ENCODE data around the gene PTPN21. TPM values are rescaled to one million over a fixed set of nuclear protein-coding genes. Genes with fewer than 3 reads are reported as not detected.
"Not testable (repeated sequence)": the region's sequence is repeated elsewhere in the genome, so short reads cannot be mapped to it uniquely, and the experiment has no call there.

PTPN21 gene
- total RNA-seq, 1 experiment from 2014 or later, result 15.0 TPM

- Histone ChIP-seq H3K27ac (ENCODE audit: low read length) (no peak overlapping the region), H3K27me3 (ENCODE audit: control insufficient read depth, insufficient read depth, low read length) (no peaks in the 10 kb centered on the region), H3K36me3 (ENCODE audit: control insufficient read depth, insufficient read depth, low read length) (peaks cover 2% of the 10 kb centered on the region; the same call in 1 of the 2 replicates), H3K9me3 (ENCODE audit: control insufficient read depth, insufficient read depth, low read depth, low read length) (no peaks in the 10 kb centered on the region), H3K4me1 (ENCODE audit: control insufficient read depth, insufficient read depth, low read length) (no peaks in the 10 kb centered on the region), H3K4me3 (ENCODE audit: low read depth in 2 of 2, low read length in 2 of 2) (no peak overlapping the region)
- BruUV-seq (replicated peaks), result no TSS peak
- DNase-seq (ENCODE audit: low read depth, low spot score) (no peak), ATAC-seq (no peak)
- TF ChIP-seq CTCF (IDR thresholded peaks at IDR 0.05) (no peak), SIN3A (IDR thresholded peaks at IDR 0.05; ENCODE audit: borderline replicate concordance, insufficient read depth, low read depth, low read length) (no peak), REST (IDR thresholded peaks at IDR 0.05; ENCODE audit: insufficient read depth in 1 of 2, low read depth in 2 of 2, low read length in 1 of 2) (no peak), POLR2AphosphoS5 (IDR thresholded peaks at IDR 0.05; ENCODE audit: low read depth, low read length) (no peak), TCF7L2 (IDR thresholded peaks at IDR 0.05; ENCODE audit: low read depth, low read length) (no peak)
- in situ Hi-C loops (cut with HindIII; ENCODE audit: low pct_unique_long_range_greater_than_20kb, low sequenced_read_pairs) (no loop called here), intact Hi-C loops (cut with micrococcal nuclease; ENCODE audit: unreplicated experiment) (no loop called here)
- ChIA-PET POLR2A (no interaction called here), CTCF (no interaction called here)
Observed at GRCh38 chr14:88535149-88535548, 19.7 kb downstream of the PTPN21 start.

GRCh38 chr14:88533064-88533602, 21.7 kb downstream of the PTPN21 start:
- in situ Hi-C loops (cut with HindIII; ENCODE audit: low pct_unique_long_range_greater_than_20kb, low sequenced_read_pairs) (no loop called here), intact Hi-C loops (cut with micrococcal nuclease; ENCODE audit: unreplicated experiment) (no loop called here)
- no peak for TF ChIP-seq TCF7L2 (IDR thresholded peaks at IDR 0.05; ENCODE audit: low read depth, low read length)
- no peak for TF ChIP-seq POLR2AphosphoS5 (IDR thresholded peaks at IDR 0.05; ENCODE audit: low read depth, low read length)
- TF ChIP-seq CTCF (IDR thresholded peaks at IDR 0.05), result no peak
- no peak for TF ChIP-seq SIN3A (IDR thresholded peaks at IDR 0.05; ENCODE audit: borderline replicate concordance, insufficient read depth, low read depth, low read length)
- no peak for TF ChIP-seq REST (IDR thresholded peaks at IDR 0.05; ENCODE audit: insufficient read depth in 1 of 2, low read depth in 2 of 2, low read length in 1 of 2)
- Histone ChIP-seq H3K36me3 (ENCODE audit: control insufficient read depth, insufficient read depth, low read length) (peaks cover 2% of the 10 kb centered on the region; the same call in 1 of the 2 replicates), H3K9me3 (ENCODE audit: control insufficient read depth, insufficient read depth, low read depth, low read length) (no peaks in the 10 kb centered on the region), H3K27ac (ENCODE audit: low read length) (no peak overlapping the region), H3K4me3 (ENCODE audit: low read depth in 2 of 2, low read length in 2 of 2) (no peak overlapping the region), H3K4me1 (ENCODE audit: control insufficient read depth, insufficient read depth, low read length) (no peaks in the 10 kb centered on the region), H3K27me3 (ENCODE audit: control insufficient read depth, insufficient read depth, low read length) (no peaks in the 10 kb centered on the region)
- ChIA-PET POLR2A (no interaction called here), CTCF (no interaction called here)
- no TSS peak for BruUV-seq (replicated peaks)
- no peak for DNase-seq (ENCODE audit: low read depth, low spot score)
- ATAC-seq, result no peak

GRCh38 chr14:88529889-88530288, 24.9 kb downstream of the PTPN21 start:
- H3K27me3 ChIP-seq (ENCODE audit: control insufficient read depth, insufficient read depth, low read length); H3K4me1 ChIP-seq (ENCODE audit: control insufficient read depth, insufficient read depth, low read length); BruUV-seq (replicated peaks); DNase-seq (ENCODE audit: low read depth, low spot score); H3K27ac ChIP-seq (ENCODE audit: low read length); H3K9me3 ChIP-seq (ENCODE audit: control insufficient read depth, insufficient read depth, low read depth, low read length); H3K4me3 ChIP-seq (ENCODE audit: low read depth in 2 of 2, low read length in 2 of 2); ATAC-seq; CTCF ChIA-PET; H3K36me3 ChIP-seq (ENCODE audit: control insufficient read depth, insufficient read depth, low read length); intact Hi-C loops (cut with micrococcal nuclease; ENCODE audit: unreplicated experiment); POLR2A ChIA-PET; in situ Hi-C loops (cut with HindIII; ENCODE audit: low pct_unique_long_range_greater_than_20kb, low sequenced_read_pairs): not testable (repeated sequence)
